Right atrium auricular region (tissue), 2 donors: Measurements from ENCODE around the gene FAF1. TPM values are rescaled to one million over a fixed set of nuclear protein-coding genes. Genes with fewer than 3 reads are reported as not detected.

Experiments used
- DNase-seq: peaks from one replicate; pipeline ENCODE4 v3.0.0-alpha.2; 2019; ENCODE audit warnings: low spot score
- H3K27ac ChIP-seq, 2 donors: fragments of 200-600 bp; sonication (generic); 1 replicate in 1 of 2; 2 replicates in 1 of 2; pipeline ENCODE4 v1.5.1; 2016 to 2019
- H3K27me3 ChIP-seq, 2 donors: fragments of 200-600 bp; sonication (generic); one replicate each; pipeline versions ENCODE4 v1.5.1 to v1.6.0; 2017 to 2019
- H3K36me3 ChIP-seq: fragments of 200-600 bp; sonication (generic); one replicate; pipeline ENCODE4 v1.5.1; 2016
- H3K4me1 ChIP-seq, 2 donors: fragments of 200-600 bp; sonication (generic); one replicate each; pipeline versions ENCODE4 v1.5.1 to v1.6.0; 2017 to 2019
- H3K4me3 ChIP-seq, 2 donors: fragments of 200-600 bp; sonication (generic); 1 replicate in 1 of 2; 2 replicates in 1 of 2; pipeline ENCODE4 v1.5.1; 2017 to 2019; ENCODE audit warnings: mild to moderate bottlenecking in 1 of 2, moderate library complexity in 1 of 2
- H3K9me3 ChIP-seq, 2 donors: fragments of 200-600 bp; sonication (generic); one replicate each; pipeline ENCODE4 v1.5.1; 2019
- CTCF ChIP-seq, 2 donors: fragments of 200-600 bp; sonication (generic); IDR thresholded peaks; one replicate each; pipeline ENCODE4 v1.5.1; 2019; ENCODE audit warnings: antibody characterized with exemption in 2 of 2
- total RNA-seq, 2 donors: library from RNA; depleted of rRNA; stranded (reverse); fragments of >200 nt; gene quantifications; one replicate each; pipeline ENCODE4 v1.1.0, GENCODE V29; 2016

FAF1 gene
- total RNA-seq, 2 donors from 2014 or later = 36.1 to 68.8 TPM

GRCh38 chr1:50693829-50694228, 266.2 kb downstream of the FAF1 start:
- no peaks in the 10 kb centered on the region for H3K4me1 ChIP-seq
- no peaks in the 10 kb centered on the region for H3K9me3 ChIP-seq
- no peak for TF ChIP-seq CTCF (IDR thresholded peaks at IDR 0.05)
- H3K36me3 ChIP-seq = no peaks in the 10 kb centered on the region
- H3K27me3 ChIP-seq = no peaks in the 10 kb centered on the region
- no peak for DNase-seq
- no peak overlapping the region for H3K4me3 ChIP-seq
- H3K27ac ChIP-seq = no peak overlapping the region

- no peak for DNase-seq
- Histone ChIP-seq H3K36me3 (no peaks in the 10 kb centered on the region), H3K4me3 (no peak overlapping the region), H3K27ac (no peak overlapping the region), H3K27me3 (no peaks in the 10 kb centered on the region), H3K9me3 (no peaks in the 10 kb centered on the region), H3K4me1 (no peaks in the 10 kb centered on the region)
- no peak for TF ChIP-seq CTCF (IDR thresholded peaks at IDR 0.05)
Observed at GRCh38 chr1:50684185-50684584, 275.9 kb downstream of the FAF1 start.

- no peak overlapping the region for H3K27ac ChIP-seq
- no peaks in the 10 kb centered on the region for H3K4me1 ChIP-seq
- H3K27me3 ChIP-seq = no peaks in the 10 kb centered on the region
- no peak for TF ChIP-seq CTCF (IDR thresholded peaks at IDR 0.05)
- no peaks in the 10 kb centered on the region for H3K9me3 ChIP-seq
- H3K36me3 ChIP-seq = no peaks in the 10 kb centered on the region
- no peak for DNase-seq
- no peak overlapping the region for H3K4me3 ChIP-seq
Observed at GRCh38 chr1:50681931-50682330, 278.1 kb downstream of the FAF1 start.

GRCh38 chr1:50667710-50668356, 292.2 kb downstream of the FAF1 start:
- H3K4me3 ChIP-seq = no peak overlapping the region
- H3K9me3 ChIP-seq = no peaks in the 10 kb centered on the region
- H3K27me3 ChIP-seq = no peaks in the 10 kb centered on the region
- no peak for DNase-seq
- peaks cover 0 to 17% of the 10 kb centered on the region in 2 donors for H3K4me1 ChIP-seq
- H3K27ac ChIP-seq = no peak overlapping the region
- TF ChIP-seq CTCF (IDR thresholded peaks at IDR 0.05) = no peak
- no peaks in the 10 kb centered on the region for H3K36me3 ChIP-seq

- no peak for TF ChIP-seq CTCF (IDR thresholded peaks at IDR 0.05)
- no peak overlapping the region for H3K27ac ChIP-seq
Observed at GRCh38 chr1:50667272-50667671, 292.8 kb downstream of the FAF1 start.

GRCh38 chr1:50666849-50667248, 293.2 kb downstream of the FAF1 start:
- H3K4me1 ChIP-seq = peaks cover 0 to 17% of the 10 kb centered on the region in 2 donors
- no peak for DNase-seq
- no peaks in the 10 kb centered on the region for H3K9me3 ChIP-seq
- H3K36me3 ChIP-seq = no peaks in the 10 kb centered on the region
- H3K27ac ChIP-seq = no peak overlapping the region
- H3K27me3 ChIP-seq = no peaks in the 10 kb centered on the region
- no peak for TF ChIP-seq CTCF (IDR thresholded peaks at IDR 0.05)
- no peak overlapping the region for H3K4me3 ChIP-seq

More at GRCh38 chr1:50667272-50667671, 292.8 kb downstream of the FAF1 start:
- DNase-seq = no peak
- H3K4me1 ChIP-seq = peaks cover 0 to 17% of the 10 kb centered on the region in 2 donors
- no peak overlapping the region for H3K4me3 ChIP-seq
- no peaks in the 10 kb centered on the region for H3K9me3 ChIP-seq
- H3K36me3 ChIP-seq = no peaks in the 10 kb centered on the region
- H3K27me3 ChIP-seq = no peaks in the 10 kb centered on the region
